NT2/D1 (cell line): ENCODE data around the gene TEX50.

Source experiments
- YY1 ChIP-seq: IDR thresholded peaks from 2 replicates; pipeline ENCODE4 v1.6.1; 2011; ENCODE audit not compliant: insufficient read length, insufficient read depth
- ZNF274 ChIP-seq: IDR thresholded peaks from 2 replicates; pipeline ENCODE4 v1.6.1; 2011; ENCODE audit warnings: mild to moderate bottlenecking, low read depth, low read length

- TF ChIP-seq YY1 (no peak), ZNF274 (no peak)
Observed at GRCh38 chr1:173669491-173669941, 34.4 kb downstream of the TEX50 start, which contains the start of gene ANKRD45.
